Right atrium auricular region (tissue), 2 donors: ENCODE measurements around the gene LHFPL6. TPM values are rescaled to one million over a fixed set of nuclear protein-coding genes. Genes with fewer than 3 reads are reported as not detected.
A peak's percentile ranks its signal among the peaks of the same experiment; 100 is the strongest.

Experiments used
- DNase-seq: peaks from one replicate; pipeline ENCODE4 v3.0.0-alpha.2; 2019; ENCODE audit warnings: low spot score
- H3K27ac ChIP-seq, 2 donors: fragments of 200-600 bp; sonication (generic); 1 replicate in 1 of 2; 2 replicates in 1 of 2; pipeline ENCODE4 v1.5.1; 2016 to 2019
- H3K27me3 ChIP-seq, 2 donors: fragments of 200-600 bp; sonication (generic); one replicate each; pipeline versions ENCODE4 v1.5.1 to v1.6.0; 2017 to 2019
- H3K36me3 ChIP-seq: fragments of 200-600 bp; sonication (generic); one replicate; pipeline ENCODE4 v1.5.1; 2016
- H3K4me1 ChIP-seq, 2 donors: fragments of 200-600 bp; sonication (generic); one replicate each; pipeline versions ENCODE4 v1.5.1 to v1.6.0; 2017 to 2019
- H3K4me3 ChIP-seq, 2 donors: fragments of 200-600 bp; sonication (generic); 1 replicate in 1 of 2; 2 replicates in 1 of 2; pipeline ENCODE4 v1.5.1; 2017 to 2019; ENCODE audit warnings: mild to moderate bottlenecking in 1 of 2, moderate library complexity in 1 of 2
- H3K9me3 ChIP-seq, 2 donors: fragments of 200-600 bp; sonication (generic); one replicate each; pipeline ENCODE4 v1.5.1; 2019
- total RNA-seq, 2 donors: library from RNA; depleted of rRNA; stranded (reverse); fragments of >200 nt; gene quantifications; one replicate each; pipeline ENCODE4 v1.1.0, GENCODE V29; 2016
- TF ChIP-seq, protein P1 (sequence below), 2 donors: fragments of 200-600 bp; sonication (generic); IDR thresholded peaks; one replicate each; pipeline ENCODE4 v1.5.1; 2019; ENCODE audit warnings: antibody characterized with exemption in 2 of 2

Gene LHFPL6
- total RNA-seq, 2 donors from 2014 or later = 39.0 to 57.2 TPM

DNA sequence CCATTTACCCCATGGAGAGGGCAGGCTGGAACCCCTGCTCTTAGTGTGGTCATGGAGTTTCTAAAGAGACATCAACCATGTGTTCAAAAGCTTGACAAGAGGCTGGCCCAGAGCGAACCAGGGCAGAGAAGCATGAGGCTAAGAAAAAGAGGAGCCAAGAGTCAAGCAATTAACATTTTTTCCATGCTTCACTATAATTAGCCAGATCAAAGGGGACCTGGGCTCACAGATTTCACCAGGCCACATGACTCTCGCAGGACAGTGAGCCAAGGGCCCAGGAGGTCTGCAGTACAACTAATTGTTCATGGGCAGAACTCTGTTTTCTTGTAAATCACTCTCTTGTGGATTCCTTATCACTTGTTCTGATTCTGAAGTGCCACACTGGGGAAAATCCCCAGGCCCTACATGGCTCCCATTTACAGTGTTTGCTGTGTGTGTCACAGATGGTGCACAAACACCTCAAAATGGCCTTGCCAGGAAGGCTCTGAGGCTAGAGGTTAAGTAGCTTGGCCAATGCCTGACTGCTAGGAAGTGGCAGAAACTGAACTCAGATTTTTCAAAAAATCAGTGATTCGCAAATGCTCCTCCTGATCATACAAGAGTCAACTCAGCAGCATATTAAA is 101.2 kb downstream of the LHFPL6 start:
- TF ChIP-seq, protein P1, sequence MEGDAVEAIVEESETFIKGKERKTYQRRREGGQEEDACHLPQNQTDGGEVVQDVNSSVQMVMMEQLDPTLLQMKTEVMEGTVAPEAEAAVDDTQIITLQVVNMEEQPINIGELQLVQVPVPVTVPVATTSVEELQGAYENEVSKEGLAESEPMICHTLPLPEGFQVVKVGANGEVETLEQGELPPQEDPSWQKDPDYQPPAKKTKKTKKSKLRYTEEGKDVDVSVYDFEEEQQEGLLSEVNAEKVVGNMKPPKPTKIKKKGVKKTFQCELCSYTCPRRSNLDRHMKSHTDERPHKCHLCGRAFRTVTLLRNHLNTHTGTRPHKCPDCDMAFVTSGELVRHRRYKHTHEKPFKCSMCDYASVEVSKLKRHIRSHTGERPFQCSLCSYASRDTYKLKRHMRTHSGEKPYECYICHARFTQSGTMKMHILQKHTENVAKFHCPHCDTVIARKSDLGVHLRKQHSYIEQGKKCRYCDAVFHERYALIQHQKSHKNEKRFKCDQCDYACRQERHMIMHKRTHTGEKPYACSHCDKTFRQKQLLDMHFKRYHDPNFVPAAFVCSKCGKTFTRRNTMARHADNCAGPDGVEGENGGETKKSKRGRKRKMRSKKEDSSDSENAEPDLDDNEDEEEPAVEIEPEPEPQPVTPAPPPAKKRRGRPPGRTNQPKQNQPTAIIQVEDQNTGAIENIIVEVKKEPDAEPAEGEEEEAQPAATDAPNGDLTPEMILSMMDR (IDR thresholded peaks at IDR 0.05) = no peak
- no peak overlapping the region for H3K4me3 ChIP-seq
- H3K36me3 ChIP-seq = no peaks in the 10 kb centered on the region
- no peaks in the 10 kb centered on the region for H3K27me3 ChIP-seq
- H3K9me3 ChIP-seq = no peaks in the 10 kb centered on the region
- H3K27ac ChIP-seq = peak overlapping the region; percentile 67 to 83
- peaks cover 0 to 61% of the 10 kb centered on the region in 2 donors for H3K4me1 ChIP-seq
- DNase-seq = no peak

DNA sequence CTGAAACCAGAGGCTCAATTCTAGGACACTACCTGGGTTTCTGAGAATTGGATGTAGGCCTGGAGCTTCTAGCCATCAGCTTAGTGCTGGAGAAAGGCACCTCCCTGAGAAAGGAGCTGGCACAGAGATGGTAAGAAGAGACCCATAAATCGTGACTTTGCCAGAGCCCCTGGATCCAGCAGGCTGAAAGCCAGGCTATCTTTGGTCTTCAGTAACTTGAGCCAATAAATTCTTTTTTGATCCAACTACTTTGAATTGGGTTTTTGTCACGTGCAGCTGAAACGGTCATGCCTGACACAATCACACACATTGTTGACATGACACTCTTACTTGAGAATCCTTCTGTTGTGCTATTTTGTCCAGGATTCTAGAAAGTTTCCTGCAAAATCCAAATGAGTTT is 103.4 kb downstream of the LHFPL6 start:
- Histone ChIP-seq H3K27me3 (no peaks in the 10 kb centered on the region), H3K27ac (peak overlapping the region in 1 of 2 donors; percentile 26), H3K4me1 (peaks cover 0 to 61% of the 10 kb centered on the region in 2 donors), H3K9me3 (no peaks in the 10 kb centered on the region), H3K4me3 (no peak overlapping the region), H3K36me3 (no peaks in the 10 kb centered on the region)
- DNase-seq = no peak
- TF ChIP-seq, protein P1 (IDR thresholded peaks at IDR 0.05) = no peak

DNA sequence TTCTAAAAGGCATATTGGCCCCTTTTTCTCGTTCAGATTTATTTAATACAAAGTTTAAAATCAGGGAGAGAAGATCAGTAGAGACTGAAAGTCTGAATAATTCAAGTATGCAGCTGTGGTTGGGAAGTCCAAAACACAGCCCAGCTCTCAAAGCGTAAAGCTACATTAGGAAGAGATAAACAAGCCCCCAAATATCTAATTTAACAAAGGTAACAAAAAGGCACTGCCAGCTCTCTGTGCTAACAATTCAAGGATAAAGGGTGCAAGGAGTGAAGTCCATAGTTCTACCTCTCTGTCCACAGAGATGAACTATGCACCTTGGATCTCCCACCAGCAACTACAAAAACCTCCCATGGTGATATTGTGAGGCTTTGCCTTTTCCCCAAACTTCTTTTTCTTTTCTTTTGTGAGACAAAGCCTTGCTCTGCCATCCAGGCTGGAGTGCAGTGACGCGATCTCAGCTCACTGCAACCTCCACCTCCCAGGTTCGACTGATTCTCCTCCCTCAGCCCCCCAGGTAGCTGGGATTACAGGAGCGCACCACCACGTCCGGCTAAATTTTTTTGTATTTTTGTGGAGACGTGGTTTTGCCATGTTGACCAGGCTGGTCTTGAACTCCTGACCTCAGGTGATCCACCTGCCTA is 104.4 kb downstream of the LHFPL6 start:
- TF ChIP-seq, protein P1 (IDR thresholded peaks at IDR 0.05) = no peak
- Histone ChIP-seq H3K27me3 (no peaks in the 10 kb centered on the region), H3K4me1 (peaks cover 0 to 71% of the 10 kb centered on the region in 2 donors), H3K36me3 (no peaks in the 10 kb centered on the region), H3K4me3 (no peak overlapping the region), H3K27ac (no peak overlapping the region), H3K9me3 (no peaks in the 10 kb centered on the region)
- no peak for DNase-seq

DNA sequence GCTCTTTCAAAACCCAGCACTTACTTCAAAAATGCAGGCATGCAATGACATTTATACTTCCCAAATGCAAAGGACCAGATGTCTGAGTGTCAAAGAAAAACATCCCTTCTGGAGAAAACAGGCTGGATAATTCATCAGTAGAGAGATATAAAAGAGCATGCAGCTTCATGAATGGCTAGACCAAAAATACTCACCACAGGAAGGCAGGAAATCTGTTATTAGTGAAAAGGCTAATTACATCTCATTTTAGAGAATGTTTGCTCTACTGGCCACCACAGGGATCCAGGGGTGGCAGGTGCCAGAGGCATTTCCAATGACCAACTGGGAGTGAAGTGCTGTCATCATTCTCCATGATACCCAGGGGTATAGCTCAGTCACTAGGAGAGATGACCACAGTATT is 106.5 kb downstream of the LHFPL6 start:
- TF ChIP-seq, protein P1 (IDR thresholded peaks at IDR 0.05) = no peak
- Histone ChIP-seq H3K4me1 (peaks cover 0 to 53% of the 10 kb centered on the region in 2 donors), H3K27ac (no peak overlapping the region), H3K27me3 (no peaks in the 10 kb centered on the region), H3K9me3 (no peaks in the 10 kb centered on the region), H3K4me3 (no peak overlapping the region), H3K36me3 (no peaks in the 10 kb centered on the region)
- DNase-seq = no peak

GRCh38 chr13:39494633-39495032 is 108.4 kb downstream of the LHFPL6 start:
- no peak for DNase-seq
- Histone ChIP-seq H3K27ac (no peak overlapping the region), H3K36me3 (no peaks in the 10 kb centered on the region), H3K4me3 (no peak overlapping the region), H3K9me3 (no peaks in the 10 kb centered on the region), H3K27me3 (no peaks in the 10 kb centered on the region), H3K4me1 (peaks cover 0 to 41% of the 10 kb centered on the region in 2 donors)
- TF ChIP-seq, protein P1 (IDR thresholded peaks at IDR 0.05) = no peak
